ENCODE measurements around the gene DPP10.

The DPP10 gene

DNA sequence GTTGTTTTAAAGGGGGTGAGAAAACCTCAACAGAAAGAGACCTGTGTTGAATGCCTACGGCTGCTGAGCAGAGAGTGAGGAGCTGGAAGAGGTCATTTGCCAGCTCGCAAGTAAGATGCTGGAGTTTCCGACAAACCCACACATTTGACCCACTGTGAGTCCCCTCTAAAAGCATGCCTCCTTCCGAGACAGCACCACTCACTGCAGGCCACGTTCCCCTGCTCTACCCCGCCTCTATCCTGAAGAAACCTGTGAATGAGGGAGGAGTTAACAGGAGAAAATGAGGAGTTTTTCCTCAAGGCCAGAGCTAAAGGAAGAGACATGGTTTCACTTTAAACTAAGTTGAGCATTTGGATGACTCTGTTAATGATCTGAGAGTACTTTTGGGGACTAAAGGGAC lies 188.7 kb downstream of the DPP10 start:
- Histone ChIP-seq H3K36me3 (ENCODE audit: control insufficient read depth in 5 of 5, insufficient read depth in 5 of 5, low read length in 5 of 5) (no peaks in the 10 kb centered on the region), H3K4me1 (ENCODE audit: control insufficient read depth in 5 of 5, insufficient read depth in 5 of 5, low read length in 5 of 5) (no peaks in the 10 kb centered on the region), H3K9ac (ENCODE audit: low read length in 5 of 5) (no peak overlapping the region), H3K4me3 (ENCODE audit: low read depth in 1 of 5, low read length in 5 of 5) (no peak overlapping the region), H3K9me3 (ENCODE audit: control insufficient read depth in 5 of 5, low read length in 5 of 5) (no peaks in the 10 kb centered on the region), H3K27ac (ENCODE audit: low read depth, low read length) (no peak overlapping the region), H3K27me3 (ENCODE audit: control insufficient read depth in 5 of 5, insufficient read depth in 4 of 5, low read length in 5 of 5) (no peaks in the 10 kb centered on the region)

DNA sequence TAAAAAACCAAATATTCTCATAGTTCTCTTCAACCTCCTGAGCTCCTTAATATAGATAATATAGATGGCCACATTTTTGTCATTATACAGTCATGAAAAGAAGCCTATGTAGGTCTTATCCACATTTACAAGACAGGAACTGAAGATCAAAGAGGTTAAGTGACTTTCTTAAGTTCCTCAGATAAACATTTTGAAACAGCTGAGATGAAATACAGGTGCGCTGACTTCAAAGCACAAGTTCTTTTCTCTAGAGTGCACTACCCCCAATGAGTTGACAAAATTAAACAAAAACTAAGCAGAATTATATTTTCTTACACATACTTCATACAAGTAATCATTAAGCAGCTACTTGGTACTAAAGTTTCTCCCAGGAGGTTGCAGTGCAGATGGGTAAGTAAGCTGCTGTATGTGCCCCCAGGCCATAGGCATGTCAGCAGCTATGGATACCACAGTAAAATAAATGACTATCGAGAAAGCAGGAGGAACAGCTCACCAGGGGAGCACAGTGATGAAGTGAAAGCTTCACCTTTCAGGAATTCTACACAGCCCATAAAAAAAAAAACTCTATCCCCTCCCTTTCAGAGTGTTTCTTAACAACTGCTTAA lies 199.8 kb downstream of the DPP10 start:
- Histone ChIP-seq H3K4me3 (ENCODE audit: low read depth in 1 of 5, low read length in 5 of 5) (no peak overlapping the region), H3K9ac (ENCODE audit: low read length in 5 of 5) (no peak overlapping the region), H3K36me3 (ENCODE audit: control insufficient read depth in 5 of 5, insufficient read depth in 5 of 5, low read length in 5 of 5) (no peaks in the 10 kb centered on the region), H3K9me3 (ENCODE audit: control insufficient read depth in 5 of 5, low read length in 5 of 5) (peaks cover 0 to 5% (median 0%) of the 10 kb centered on the region in 5 donors), H3K4me1 (ENCODE audit: control insufficient read depth in 5 of 5, insufficient read depth in 5 of 5, low read length in 5 of 5) (no peaks in the 10 kb centered on the region), H3K27me3 (ENCODE audit: control insufficient read depth in 5 of 5, insufficient read depth in 4 of 5, low read length in 5 of 5) (no peaks in the 10 kb centered on the region), H3K27ac (ENCODE audit: low read depth, low read length) (no peak overlapping the region)

- Histone ChIP-seq H3K27ac (ENCODE audit: low read depth, low read length) (no peak overlapping the region), H3K4me3 (ENCODE audit: low read depth in 1 of 5, low read length in 5 of 5) (no peak overlapping the region), H3K4me1 (ENCODE audit: control insufficient read depth in 5 of 5, insufficient read depth in 5 of 5, low read length in 5 of 5) (no peaks in the 10 kb centered on the region), H3K36me3 (ENCODE audit: control insufficient read depth in 5 of 5, insufficient read depth in 5 of 5, low read length in 5 of 5) (no peaks in the 10 kb centered on the region), H3K9me3 (ENCODE audit: control insufficient read depth in 5 of 5, low read length in 5 of 5) (peaks cover 0 to 5% (median 2%) of the 10 kb centered on the region in 5 donors), H3K9ac (ENCODE audit: low read length in 5 of 5) (no peak overlapping the region), H3K27me3 (ENCODE audit: control insufficient read depth in 5 of 5, insufficient read depth in 4 of 5, low read length in 5 of 5) (no peaks in the 10 kb centered on the region)
Observed at GRCh38 chr2:114642988-114643553, 200.6 kb downstream of the DPP10 start.

DNA sequence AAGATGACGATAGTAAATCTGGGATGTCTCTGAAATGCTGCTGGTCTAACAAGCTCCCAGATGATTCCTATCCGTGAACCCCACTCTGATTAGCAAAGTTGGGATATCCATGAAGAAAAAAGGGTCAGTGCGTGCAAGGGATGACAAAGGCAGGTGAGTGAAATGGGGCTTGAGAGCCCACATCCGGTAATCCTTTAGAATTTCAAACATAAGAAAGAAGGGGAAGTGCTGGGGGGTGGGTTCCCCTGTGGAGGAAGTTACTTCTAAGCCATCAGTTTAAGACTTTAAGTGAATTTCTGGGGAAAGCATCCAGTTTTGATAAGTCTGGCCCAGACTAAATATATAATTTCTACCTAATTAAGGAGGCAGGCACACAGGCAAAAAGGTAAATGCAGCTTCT lies 209.5 kb downstream of the DPP10 start:
- Histone ChIP-seq H3K4me1 (ENCODE audit: control insufficient read depth in 5 of 5, insufficient read depth in 5 of 5, low read length in 5 of 5) (no peaks in the 10 kb centered on the region), H3K27me3 (ENCODE audit: control insufficient read depth in 5 of 5, insufficient read depth in 4 of 5, low read length in 5 of 5) (no peaks in the 10 kb centered on the region), H3K36me3 (ENCODE audit: control insufficient read depth in 5 of 5, insufficient read depth in 5 of 5, low read length in 5 of 5) (no peaks in the 10 kb centered on the region), H3K27ac (ENCODE audit: low read depth, low read length) (no peak overlapping the region), H3K4me3 (ENCODE audit: low read depth in 1 of 5, low read length in 5 of 5) (no peak overlapping the region), H3K9ac (ENCODE audit: low read length in 5 of 5) (no peak overlapping the region), H3K9me3 (ENCODE audit: control insufficient read depth in 5 of 5, low read length in 5 of 5) (peaks cover 0 to 5% (median 0%) of the 10 kb centered on the region in 5 donors)

GRCh38 chr2:114659880-114660279 lies 217.4 kb downstream of the DPP10 start:
- Histone ChIP-seq H3K4me3 (ENCODE audit: low read depth in 1 of 5, low read length in 5 of 5) (no peak overlapping the region), H3K4me1 (ENCODE audit: control insufficient read depth in 5 of 5, insufficient read depth in 5 of 5, low read length in 5 of 5) (peaks cover 0 to 13% (median 10%) of the 10 kb centered on the region in 5 donors), H3K36me3 (ENCODE audit: control insufficient read depth in 5 of 5, insufficient read depth in 5 of 5, low read length in 5 of 5) (no peaks in the 10 kb centered on the region), H3K27me3 (ENCODE audit: control insufficient read depth in 5 of 5, insufficient read depth in 4 of 5, low read length in 5 of 5) (peaks cover 0 to 5% (median 0%) of the 10 kb centered on the region in 5 donors), H3K9ac (ENCODE audit: low read length in 5 of 5) (no peak overlapping the region), H3K9me3 (ENCODE audit: control insufficient read depth in 5 of 5, low read length in 5 of 5) (peaks cover 0 to 2% (median 0%) of the 10 kb centered on the region in 5 donors), H3K27ac (ENCODE audit: low read depth, low read length) (no peak overlapping the region)

DNA sequence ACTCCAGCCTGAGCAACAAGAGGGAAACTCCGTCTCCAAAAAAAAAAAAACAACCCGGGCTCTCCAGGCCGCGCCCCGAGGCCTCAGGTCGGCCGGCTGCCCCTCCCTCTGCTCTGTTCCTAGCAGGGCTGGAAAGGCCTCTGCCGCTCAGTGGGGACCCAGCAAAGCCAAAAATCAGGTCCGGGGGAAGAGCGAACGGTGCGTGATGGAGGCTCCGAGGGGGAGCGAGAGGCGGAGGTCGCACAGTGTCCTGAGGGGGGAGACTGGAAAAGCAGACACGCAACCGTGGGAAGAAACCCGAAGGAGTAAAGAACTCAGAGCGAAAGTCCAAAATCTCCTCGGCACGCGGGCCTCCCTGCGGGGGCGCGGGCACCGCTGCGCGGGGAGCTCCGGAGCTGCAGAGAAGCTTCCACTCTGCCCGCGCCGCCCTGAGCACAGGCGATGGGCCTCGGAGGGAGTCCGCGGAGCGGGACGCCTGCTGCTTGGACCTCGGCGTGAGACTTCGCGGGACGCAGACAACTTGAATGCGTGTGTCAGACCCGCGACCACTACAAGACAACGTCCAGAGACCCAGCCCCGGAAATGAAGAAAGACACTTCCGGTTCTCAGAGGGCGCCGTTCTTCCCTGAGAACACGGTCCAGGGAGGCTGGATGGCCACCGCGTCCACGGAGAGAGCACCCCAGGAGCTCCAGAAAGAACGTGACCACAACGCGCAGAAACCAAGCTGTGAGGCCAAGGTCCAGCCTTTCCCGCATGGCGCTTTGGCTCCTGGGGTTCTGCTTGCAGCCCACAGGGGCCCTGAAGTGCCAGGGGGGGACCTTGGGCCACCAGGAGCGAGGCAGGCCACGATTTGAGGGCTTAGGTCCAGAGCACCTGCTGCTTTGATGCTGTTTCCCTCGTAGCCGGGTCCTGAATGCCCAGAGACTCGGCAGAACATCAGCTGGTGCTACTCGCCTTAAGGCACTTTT lies 219.8 kb downstream of the DPP10 start:
- Histone ChIP-seq H3K27me3 (ENCODE audit: control insufficient read depth in 5 of 5, insufficient read depth in 4 of 5, low read length in 5 of 5) (peaks cover 0 to 5% (median 0%) of the 10 kb centered on the region in 5 donors), H3K4me1 (ENCODE audit: control insufficient read depth in 5 of 5, insufficient read depth in 5 of 5, low read length in 5 of 5) (peaks cover 0 to 13% (median 10%) of the 10 kb centered on the region in 5 donors), H3K9ac (ENCODE audit: low read length in 5 of 5) (peak overlapping the region in 4 of 5 donors; percentile 14 to 46 (median 40)), H3K36me3 (ENCODE audit: control insufficient read depth in 5 of 5, insufficient read depth in 5 of 5, low read length in 5 of 5) (no peaks in the 10 kb centered on the region), H3K9me3 (ENCODE audit: control insufficient read depth in 5 of 5, low read length in 5 of 5) (peaks cover 0 to 2% (median 0%) of the 10 kb centered on the region in 5 donors), H3K4me3 (ENCODE audit: low read depth in 1 of 5, low read length in 5 of 5) (peak overlapping the region; percentile 65 to 91 (median 76)), H3K27ac (ENCODE audit: low read depth, low read length) (no peak overlapping the region)

DNA sequence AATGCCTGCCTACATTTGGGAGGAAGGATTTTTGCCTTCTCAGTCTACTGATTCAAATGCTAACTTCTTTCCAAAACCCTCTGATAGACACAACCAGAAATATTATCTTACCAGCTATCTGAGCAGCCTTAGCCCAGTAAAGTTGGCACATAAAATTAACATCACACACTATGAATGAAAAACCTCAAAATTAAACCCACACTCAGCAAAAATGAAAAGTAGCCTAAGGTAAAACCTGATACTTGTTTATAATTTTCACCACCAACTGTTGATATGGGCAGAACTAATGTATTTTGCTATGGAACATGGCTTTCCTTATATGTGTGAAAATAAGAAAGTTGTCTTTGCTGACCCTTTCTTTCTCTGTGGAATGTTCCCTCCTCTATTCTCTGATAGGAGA lies 226.0 kb downstream of the DPP10 start:
- H3K27me3 ChIP-seq (ENCODE audit: control insufficient read depth in 5 of 5, insufficient read depth in 4 of 5, low read length in 5 of 5) = no peaks in the 10 kb centered on the region

GRCh38 chr2:114683251-114683650 lies 240.8 kb downstream of the DPP10 start:
- Histone ChIP-seq H3K9me3 (ENCODE audit: control insufficient read depth in 5 of 5, low read length in 5 of 5) (no peaks in the 10 kb centered on the region), H3K27me3 (ENCODE audit: control insufficient read depth in 5 of 5, insufficient read depth in 4 of 5, low read length in 5 of 5) (no peaks in the 10 kb centered on the region), H3K27ac (ENCODE audit: low read depth, low read length) (no peak overlapping the region), H3K9ac (ENCODE audit: low read length in 5 of 5) (no peak overlapping the region), H3K4me3 (ENCODE audit: low read depth in 1 of 5, low read length in 5 of 5) (no peak overlapping the region), H3K4me1 (ENCODE audit: control insufficient read depth in 5 of 5, insufficient read depth in 5 of 5, low read length in 5 of 5) (no peaks in the 10 kb centered on the region), H3K36me3 (ENCODE audit: control insufficient read depth in 5 of 5, insufficient read depth in 5 of 5, low read length in 5 of 5) (no peaks in the 10 kb centered on the region)

More for the DNA sequence above, 226.0 kb downstream of the DPP10 start:
- no peak overlapping the region for H3K9ac ChIP-seq (ENCODE audit: low read length in 5 of 5)
- no peaks in the 10 kb centered on the region for H3K36me3 ChIP-seq (ENCODE audit: control insufficient read depth in 5 of 5, insufficient read depth in 5 of 5, low read length in 5 of 5)
- no peak overlapping the region for H3K27ac ChIP-seq (ENCODE audit: low read depth, low read length)
- no peaks in the 10 kb centered on the region for H3K4me1 ChIP-seq (ENCODE audit: control insufficient read depth in 5 of 5, insufficient read depth in 5 of 5, low read length in 5 of 5)
- H3K4me3 ChIP-seq (ENCODE audit: low read depth in 1 of 5, low read length in 5 of 5) = no peak overlapping the region
- H3K9me3 ChIP-seq (ENCODE audit: control insufficient read depth in 5 of 5, low read length in 5 of 5) = peaks cover 0 to 3% (median 0%) of the 10 kb centered on the region in 5 donors

DNA sequence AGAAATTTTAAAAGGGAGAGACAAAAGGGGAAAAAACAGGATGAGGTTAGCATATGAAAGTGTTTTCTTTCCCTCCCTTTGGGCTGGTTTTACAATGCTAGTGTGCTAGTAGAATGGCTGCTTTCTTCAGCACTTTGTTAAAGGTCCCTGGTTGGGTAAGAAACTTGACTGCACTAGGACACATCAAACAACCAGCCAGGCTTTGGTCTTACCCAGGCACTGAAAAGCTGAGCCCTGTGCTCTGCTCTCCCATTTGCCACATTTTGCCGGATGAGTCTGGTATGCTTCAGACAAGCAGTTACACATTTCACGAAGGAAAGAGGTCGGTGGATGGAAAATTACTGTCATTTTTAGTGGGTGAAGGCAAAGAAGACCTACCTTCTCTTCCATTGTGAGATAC lies 242.0 kb downstream of the DPP10 start:
- no peak overlapping the region for H3K4me3 ChIP-seq (ENCODE audit: low read depth in 1 of 5, low read length in 5 of 5)
- no peak overlapping the region for H3K9ac ChIP-seq (ENCODE audit: low read length in 5 of 5)
- H3K27ac ChIP-seq (ENCODE audit: low read depth, low read length) = no peak overlapping the region
- no peaks in the 10 kb centered on the region for H3K27me3 ChIP-seq (ENCODE audit: control insufficient read depth in 5 of 5, insufficient read depth in 4 of 5, low read length in 5 of 5)
- H3K36me3 ChIP-seq (ENCODE audit: control insufficient read depth in 5 of 5, insufficient read depth in 5 of 5, low read length in 5 of 5) = no peaks in the 10 kb centered on the region
- no peaks in the 10 kb centered on the region for H3K4me1 ChIP-seq (ENCODE audit: control insufficient read depth in 5 of 5, insufficient read depth in 5 of 5, low read length in 5 of 5)
- H3K9me3 ChIP-seq (ENCODE audit: control insufficient read depth in 5 of 5, low read length in 5 of 5) = no peaks in the 10 kb centered on the region

GRCh38 chr2:114685102-114685501 lies 242.7 kb downstream of the DPP10 start:
- Histone ChIP-seq H3K27ac (ENCODE audit: low read depth, low read length) (no peak overlapping the region), H3K9me3 (ENCODE audit: control insufficient read depth in 5 of 5, low read length in 5 of 5) (no peaks in the 10 kb centered on the region), H3K4me3 (ENCODE audit: low read depth in 1 of 5, low read length in 5 of 5) (no peak overlapping the region), H3K4me1 (ENCODE audit: control insufficient read depth in 5 of 5, insufficient read depth in 5 of 5, low read length in 5 of 5) (no peaks in the 10 kb centered on the region), H3K9ac (ENCODE audit: low read length in 5 of 5) (no peak overlapping the region), H3K36me3 (ENCODE audit: control insufficient read depth in 5 of 5, insufficient read depth in 5 of 5, low read length in 5 of 5) (no peaks in the 10 kb centered on the region), H3K27me3 (ENCODE audit: control insufficient read depth in 5 of 5, insufficient read depth in 4 of 5, low read length in 5 of 5) (no peaks in the 10 kb centered on the region)
